Kidney capillary endothelial cell (primary cell): Measurements from ENCODE around the gene PACSIN3.
"Not testable (repeated sequence)": the region's sequence is repeated elsewhere in the genome, so short reads cannot be mapped to it uniquely, and the experiment has no call there.

Experiments
- DNase-seq: peaks from one replicate; pipeline ENCODE4 v3.0.0-alpha.2; 2018; ENCODE audit warnings: low spot score

PACSIN3 gene

DNA sequence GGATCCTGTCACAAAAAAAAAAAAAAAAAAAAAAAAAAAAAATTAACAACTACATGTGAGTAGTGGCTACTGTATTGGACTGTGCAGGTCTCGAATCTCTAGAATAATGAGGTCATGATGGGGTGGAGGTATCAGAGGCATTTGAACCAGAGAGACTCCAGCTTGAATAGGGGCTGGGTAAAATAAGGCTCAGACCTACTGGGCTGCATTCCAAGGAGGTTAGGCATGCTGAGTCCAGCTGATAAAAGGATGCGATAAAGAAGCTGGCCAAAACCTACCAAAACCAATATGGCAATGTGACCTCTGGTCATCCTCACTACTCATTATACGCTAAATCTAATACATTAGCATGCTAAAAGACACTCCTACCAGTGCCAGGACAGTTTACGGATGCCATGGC, 5.9 kb upstream of the PACSIN3 start:
- DNase-seq: no peak

- not testable (repeated sequence) for DNase-seq
These were observed 4.9 kb upstream of the PACSIN3 start for GRCh38 chr11:47191137-47191536.

DNA sequence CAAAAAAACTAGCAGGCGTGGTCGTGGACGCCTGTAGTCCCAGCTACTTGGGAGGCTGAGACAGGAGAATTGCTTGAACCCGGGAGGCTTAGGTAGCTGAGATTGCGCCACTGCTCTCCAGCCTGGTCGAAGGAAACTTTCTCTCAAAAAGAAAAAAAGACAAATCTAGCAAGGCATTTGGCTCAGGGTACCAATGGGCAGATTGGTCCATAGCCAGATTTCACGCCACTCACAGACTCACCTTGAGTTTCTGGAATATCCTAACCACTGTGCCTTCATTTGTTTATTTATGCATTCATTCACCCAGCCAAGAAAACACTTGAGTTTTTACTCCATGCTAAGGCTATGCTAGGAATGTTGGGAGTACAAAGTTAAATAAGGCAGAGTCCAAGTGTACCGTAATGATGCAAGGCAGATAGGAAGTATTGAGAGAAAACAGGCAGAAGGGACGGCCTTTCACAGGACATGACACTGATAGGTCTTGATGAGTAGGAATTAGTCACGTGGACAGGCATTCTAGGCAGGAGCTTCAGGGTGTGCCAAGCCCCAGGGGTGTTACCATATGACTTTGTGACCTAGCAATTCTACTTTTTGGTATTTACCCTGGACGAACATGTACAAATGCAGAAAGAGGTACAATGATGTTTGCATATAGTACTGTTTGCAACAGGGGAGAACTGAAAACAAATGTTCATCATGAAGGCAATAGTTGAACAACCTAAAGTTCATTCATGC, 3.0 kb upstream of the PACSIN3 start:
- DNase-seq: no peak

DNA sequence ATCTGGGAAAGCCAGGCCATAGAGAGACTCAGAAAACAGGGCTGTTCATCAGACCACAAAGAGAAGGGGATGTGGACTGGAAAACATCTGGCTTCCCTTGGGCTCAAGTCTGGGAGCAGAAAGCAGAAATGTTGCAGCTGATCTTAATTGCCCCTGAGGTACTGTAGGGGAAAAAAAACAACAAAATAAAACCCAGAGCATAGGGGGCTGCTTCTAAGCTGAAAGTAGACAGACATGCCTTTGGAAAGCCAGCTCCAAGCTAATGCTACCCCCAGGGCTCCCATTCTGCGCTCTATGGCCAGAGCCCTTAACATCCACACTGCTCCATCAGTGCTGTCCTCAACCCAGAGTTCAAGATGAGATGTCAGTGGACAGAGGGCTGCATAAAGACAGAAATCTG, 2.0 kb upstream of the PACSIN3 start:
- no peak for DNase-seq

- no peak for DNase-seq
These were observed 1.5 kb upstream of the PACSIN3 start for GRCh38 chr11:47187723-47188122.

DNA sequence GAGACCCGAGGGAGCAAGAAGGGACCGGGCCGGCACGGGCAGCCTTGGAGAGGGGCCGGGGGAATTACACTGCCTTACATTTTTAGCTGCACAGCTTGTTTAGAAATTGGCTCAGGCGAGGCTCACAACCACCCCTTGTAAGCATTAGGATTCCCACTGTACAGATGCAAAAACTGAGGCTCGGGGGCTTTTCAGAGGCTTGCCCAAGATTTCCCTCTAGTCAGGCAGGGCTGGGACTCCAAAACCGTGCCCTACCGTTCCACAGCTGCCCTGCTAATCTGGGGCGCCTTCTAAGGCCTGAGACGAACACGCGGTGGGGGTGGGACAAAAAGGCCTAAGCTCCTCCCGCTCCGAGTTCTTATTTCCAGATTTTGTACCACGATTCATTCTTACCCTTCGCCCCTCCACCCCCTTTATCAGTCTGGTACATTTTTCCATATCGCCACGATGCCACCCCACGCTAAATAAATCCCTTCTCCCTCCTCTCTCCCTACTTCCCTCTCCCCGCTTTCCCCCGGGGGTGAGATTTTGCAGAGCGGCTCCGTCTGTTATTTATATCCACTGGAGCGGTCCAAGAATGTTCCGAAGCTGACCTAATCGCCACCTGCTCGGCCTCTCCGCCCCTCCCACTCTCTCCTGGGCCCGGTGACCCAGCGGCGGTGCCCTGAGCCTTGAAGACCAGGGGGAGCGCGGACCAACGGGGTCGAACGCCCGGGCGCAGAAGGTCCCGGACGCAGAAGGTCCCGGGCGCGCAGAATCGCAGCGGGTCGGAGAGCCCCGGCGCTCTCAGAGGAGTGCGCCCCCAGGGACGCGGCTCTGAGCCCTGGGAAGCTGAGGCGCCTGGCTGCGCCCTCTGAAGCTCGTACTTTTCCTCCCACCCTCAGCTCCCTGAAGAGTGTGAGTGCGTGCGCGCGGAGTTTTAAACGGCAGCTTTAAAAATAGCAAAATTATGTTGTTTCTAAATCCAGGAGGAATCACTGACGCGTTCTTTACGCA, 764 bp upstream of the PACSIN3 start:
- DNase-seq: no peak

- DNase-seq: no peak
These were observed 744 bp downstream of the PACSIN3 start for GRCh38 chr11:47185305-47186075.

DNA sequence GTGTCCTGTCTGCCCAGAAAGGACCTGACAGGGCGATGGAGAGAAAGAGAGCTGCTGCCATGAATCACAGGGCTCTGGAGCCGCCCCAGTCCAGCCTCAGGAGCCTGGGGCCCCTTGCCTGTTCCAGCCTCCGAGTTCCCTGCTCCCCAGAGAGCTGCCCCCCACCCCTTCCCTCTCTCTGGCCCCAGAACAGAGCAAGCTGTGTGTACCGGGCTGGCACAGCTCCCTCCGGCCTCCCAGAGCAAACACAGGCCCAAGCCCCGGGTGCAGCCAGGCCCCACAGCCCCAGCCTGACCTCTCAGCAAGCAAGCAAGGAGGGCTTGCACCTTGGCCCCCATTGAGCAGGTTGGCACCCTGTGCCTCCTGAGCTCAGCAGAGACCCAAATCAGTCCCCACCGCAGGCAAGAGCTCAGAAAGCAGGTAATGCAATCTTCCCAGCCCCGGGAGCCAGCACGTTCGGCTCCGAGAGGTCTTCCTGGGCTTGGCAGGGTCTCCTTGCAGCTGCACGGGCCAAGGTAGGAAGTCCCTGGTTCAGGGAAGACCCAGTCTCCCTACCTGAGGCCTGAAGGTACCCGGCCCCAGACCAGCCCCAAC, 1.4 kb downstream of the PACSIN3 start:
- no peak for DNase-seq

DNA sequence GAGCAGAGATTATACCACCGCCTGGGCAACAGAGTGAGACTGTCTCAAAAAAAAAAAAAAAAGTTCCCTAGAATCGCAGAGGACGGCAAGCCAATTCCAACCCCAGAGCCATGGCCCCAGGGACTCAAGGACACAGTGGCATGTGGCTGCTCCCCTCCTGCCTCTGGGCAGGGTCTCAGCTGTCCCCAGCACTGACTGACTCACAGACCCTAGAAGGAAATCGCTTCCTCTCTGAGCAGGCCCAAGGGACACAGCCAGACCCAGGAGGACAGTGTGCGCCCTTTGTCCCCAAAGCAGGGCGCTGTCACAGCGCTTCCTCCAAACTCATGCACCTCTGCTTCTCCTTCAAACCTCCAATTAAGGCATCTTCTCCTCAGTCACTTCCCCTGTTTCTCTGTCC, 2.3 kb downstream of the PACSIN3 start:
- DNase-seq: no peak

GRCh38 chr11:47183031-47183856, 3.0 kb downstream of the PACSIN3 start:
- DNase-seq: no peak

- no peak for DNase-seq
These were observed 3.9 kb downstream of the PACSIN3 start for GRCh38 chr11:47182380-47182779.

DNA sequence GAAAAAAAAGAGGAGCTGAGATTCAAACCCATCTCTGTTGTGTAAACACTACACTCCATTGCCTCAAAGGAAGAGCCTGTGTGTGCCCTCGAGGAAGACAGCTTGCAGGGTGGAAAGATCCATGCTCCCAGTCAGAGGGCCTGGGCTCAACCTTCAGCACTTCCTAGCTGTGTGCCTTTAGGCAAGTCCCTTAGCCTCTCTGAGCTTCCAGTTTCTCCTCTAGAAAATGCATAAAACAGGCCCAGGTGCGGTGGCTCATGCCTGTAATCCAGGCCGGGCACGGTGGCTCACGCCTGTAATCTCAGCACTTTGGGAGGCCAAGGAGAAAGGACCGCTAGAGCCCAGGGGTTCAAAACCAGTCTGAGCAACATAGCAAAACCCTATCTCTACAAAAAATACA, 5.0 kb downstream of the PACSIN3 start:
- DNase-seq: no peak

DNA sequence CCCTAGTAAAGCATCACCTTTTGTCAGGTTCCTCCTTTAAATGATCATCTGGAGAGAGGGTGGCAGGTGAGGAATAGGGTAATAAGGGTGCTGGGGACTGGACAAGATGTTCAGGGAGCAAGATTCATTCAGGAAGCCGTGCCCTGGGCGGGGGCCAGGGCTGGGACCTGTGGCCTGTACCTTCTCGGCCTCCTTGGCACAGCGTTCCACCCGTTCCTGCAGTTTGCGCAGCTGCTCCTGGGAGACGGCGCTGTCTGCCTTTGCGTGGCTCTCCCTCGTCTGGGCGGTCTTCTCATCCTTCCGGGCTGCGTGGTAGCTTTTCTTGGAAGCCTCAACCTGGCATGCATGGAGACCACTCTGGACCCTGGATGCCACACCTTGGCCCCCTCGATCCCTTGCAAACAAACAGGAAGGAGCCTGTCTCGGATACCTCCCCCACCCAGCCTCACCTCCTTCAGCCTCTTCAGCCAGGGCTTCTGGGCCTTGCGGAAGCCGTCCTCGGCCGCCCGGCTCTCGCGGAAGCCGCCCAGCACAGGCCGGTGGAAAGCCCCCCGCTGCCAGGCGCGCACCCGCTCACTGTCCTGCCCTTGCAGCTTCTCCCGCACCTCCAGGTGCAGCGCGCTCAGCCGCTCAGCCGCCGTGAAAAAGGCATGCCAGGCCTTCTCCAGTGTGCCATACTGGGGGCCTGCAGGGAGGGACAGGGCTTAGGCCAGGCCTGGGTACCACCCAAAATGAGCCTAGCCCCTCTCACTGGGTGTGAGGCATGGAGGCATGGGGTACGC, 6.0 kb downstream of the PACSIN3 start:
- DNase-seq: no peak

DNA sequence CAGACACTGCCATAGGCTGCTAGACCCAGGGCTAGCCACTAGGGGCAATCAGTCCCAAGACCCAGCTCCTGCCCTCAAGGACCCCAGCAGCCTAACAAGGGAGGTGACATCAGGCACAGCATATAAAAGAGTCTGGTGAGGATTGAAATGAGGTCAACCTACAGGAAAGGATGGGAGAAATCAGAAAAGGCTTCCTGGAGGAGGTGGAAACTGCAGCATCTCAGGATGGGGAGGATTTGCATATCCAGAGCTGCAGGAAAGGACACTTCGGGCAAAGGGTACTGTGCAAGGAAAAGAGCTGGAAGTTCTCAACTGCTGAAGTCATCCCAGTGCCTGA, 6.6 kb downstream of the PACSIN3 start:
- peak; percentile 52 for DNase-seq

DNA sequence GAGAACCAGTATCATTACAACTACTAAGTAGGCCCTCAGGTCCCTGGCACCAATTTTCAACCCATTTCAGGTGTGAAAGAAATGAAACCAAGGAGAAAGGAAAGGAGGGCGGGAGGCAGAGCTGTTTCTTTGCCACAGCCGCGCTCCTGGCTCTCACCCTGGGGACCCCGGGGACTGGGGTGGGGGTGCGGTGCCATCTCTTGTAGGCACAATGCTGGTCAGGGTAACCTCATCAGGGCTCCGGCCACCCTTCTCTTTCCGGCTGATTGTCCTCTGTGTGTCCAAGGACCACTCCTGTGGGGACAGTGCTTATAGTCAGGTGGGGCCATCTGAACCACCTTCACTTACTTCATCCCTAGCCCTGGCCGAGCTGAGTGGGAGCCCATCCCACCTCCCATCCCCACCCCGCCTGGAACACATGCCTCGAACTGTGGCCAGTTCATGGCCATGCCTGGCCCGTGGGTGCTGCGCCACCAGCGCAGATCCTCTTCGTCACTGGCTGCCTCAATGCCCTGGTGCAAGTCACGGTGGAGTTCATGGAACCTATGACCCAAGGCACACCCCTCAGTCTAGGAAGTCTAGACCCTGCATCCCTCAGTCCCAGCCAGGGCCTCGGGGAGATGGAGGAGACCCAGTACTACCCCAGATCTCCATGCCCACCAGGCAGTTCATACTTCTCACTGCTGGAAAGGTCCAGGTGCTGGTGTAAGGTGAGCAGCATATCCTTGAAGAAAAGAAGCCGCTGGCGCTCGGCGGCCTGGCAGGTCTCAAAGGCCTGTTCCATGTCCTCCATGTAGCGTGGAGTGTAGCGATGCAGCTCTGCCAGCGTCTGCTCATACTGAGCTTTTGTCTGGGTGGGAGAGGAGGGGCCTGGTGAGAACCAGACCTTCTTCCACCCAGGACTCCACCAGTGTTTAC, 7.2 kb downstream of the PACSIN3 start:
- no peak for DNase-seq

DNA sequence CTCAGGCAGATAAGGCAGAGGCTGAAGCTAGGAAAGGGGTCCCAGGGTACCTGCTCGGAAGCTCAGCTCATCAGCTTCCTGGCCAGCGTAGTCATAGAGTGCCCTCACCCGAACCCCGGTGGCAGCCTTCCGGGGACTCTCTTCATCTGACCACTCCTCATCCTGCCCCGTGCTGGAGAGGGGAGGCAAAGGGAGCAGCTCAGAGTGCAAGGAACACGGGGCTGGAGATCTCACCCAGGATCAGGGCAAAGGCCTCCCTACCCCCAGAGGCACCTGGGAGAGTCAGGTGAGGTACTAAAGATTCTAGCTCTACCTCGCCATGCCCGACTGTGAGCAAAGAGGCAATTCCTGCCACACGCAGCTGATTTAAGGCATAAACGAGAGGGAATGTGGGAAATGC, 7.9 kb downstream of the PACSIN3 start:
- no peak for DNase-seq

- DNase-seq: no peak
These were observed 8.4 kb downstream of the PACSIN3 start for GRCh38 chr11:47177846-47178245.

DNA sequence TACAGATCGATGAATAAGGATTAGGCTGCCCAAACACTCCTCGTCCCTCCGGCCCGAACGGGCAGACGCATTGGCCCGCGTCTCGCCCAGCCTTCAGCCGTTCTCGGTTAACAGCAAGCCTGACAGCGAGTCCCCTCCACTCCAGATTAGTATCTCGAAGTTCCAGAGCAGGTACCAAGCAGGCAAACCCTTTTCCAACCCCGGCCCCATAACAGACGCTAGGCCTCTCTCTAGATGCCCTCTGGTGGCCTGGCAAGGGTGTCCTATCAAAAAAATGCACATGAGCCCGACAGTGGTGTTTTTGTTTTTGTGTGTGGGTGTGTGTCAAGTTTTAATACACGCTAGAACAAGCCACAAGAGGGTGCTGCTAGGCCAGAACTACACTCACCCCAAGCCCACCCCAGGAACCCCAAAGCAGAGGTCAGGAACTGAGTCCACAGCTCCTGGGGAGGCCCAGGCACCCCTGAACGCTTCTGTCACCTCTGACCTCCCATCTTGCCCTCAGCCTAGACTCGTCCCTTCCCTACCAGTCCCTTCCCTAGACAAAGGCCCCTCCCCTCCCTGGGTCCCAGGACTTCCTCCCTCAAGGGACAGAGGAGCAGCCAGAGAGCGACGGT, 8.9 kb downstream of the PACSIN3 start:
- peak; percentile 68 for DNase-seq
